Ovary (tissue), 3 donors: ENCODE data around the gene SRC.

ENCODE experiments used
- CTCF ChIP-seq, 3 donors: fragments of 450-650 bp in 2 of 3; fragments of 200-600 bp in 1 of 3; IDR thresholded peaks; one replicate each; pipeline versions ENCODE4 v1.5.1 to v1.8.0; 2016 to 2022; ENCODE audit warnings: antibody characterized with exemption in 3 of 3, mild to moderate bottlenecking in 1 of 3
- POLR2A ChIP-seq: fragments of 450-650 bp; IDR thresholded peaks from one replicate; pipeline ENCODE4 v1.6.1; 2017; ENCODE audit warnings: antibody characterized with exemption, mild to moderate bottlenecking, moderate library complexity
- donor health status: DM: no; HTN: no; CAD: no.

- TF ChIP-seq CTCF (IDR thresholded peaks at IDR 0.05) (no peak), POLR2A (no peak)
These were observed 37.6 kb upstream of the SRC start for GRCh38 chr20:37308086-37309050.
